Nephron progenitor cell (in vitro differentiated cells): ENCODE data around the gene KDM3A.

Source experiments
- DNase-seq: peaks from one replicate; pipeline ENCODE4 v3.0.0; 2021
- H3K27ac Mint-ChIP-seq: 2 replicates; pipeline ENCODE4 v1.8.0; 2021; ENCODE audit warnings: mild to moderate bottlenecking, moderate library complexity, mixed read lengths
- H3K27me3 Mint-ChIP-seq: 2 replicates; pipeline ENCODE4 v1.8.0; 2021; ENCODE audit warnings: mild to moderate bottlenecking, low read depth, mixed read lengths; ENCODE audit not compliant: poor library complexity
- H3K36me3 Mint-ChIP-seq: 2 replicates; pipeline ENCODE4 v1.8.0; 2021; ENCODE audit warnings: low read depth, mixed read lengths
- H3K4me1 Mint-ChIP-seq: 2 replicates; pipeline ENCODE4 v1.8.0; 2021; ENCODE audit warnings: mixed read lengths
- H3K4me3 Mint-ChIP-seq: 2 replicates; pipeline ENCODE4 v1.8.0; 2021; ENCODE audit warnings: mild to moderate bottlenecking, moderate library complexity, mixed read lengths
- H3K9me3 Mint-ChIP-seq: 2 replicates; pipeline ENCODE4 v1.8.0; 2021; ENCODE audit warnings: mild to moderate bottlenecking, moderate library complexity, mixed read lengths
- TF ChIP-seq, protein P1 (sequence below): fragments of 200-600 bp; sonication (generic); IDR thresholded peaks from 2 replicates; pipeline ENCODE4 v1.5.0; 2021; ENCODE audit warnings: antibody characterized with exemption

KDM3A gene

DNA sequence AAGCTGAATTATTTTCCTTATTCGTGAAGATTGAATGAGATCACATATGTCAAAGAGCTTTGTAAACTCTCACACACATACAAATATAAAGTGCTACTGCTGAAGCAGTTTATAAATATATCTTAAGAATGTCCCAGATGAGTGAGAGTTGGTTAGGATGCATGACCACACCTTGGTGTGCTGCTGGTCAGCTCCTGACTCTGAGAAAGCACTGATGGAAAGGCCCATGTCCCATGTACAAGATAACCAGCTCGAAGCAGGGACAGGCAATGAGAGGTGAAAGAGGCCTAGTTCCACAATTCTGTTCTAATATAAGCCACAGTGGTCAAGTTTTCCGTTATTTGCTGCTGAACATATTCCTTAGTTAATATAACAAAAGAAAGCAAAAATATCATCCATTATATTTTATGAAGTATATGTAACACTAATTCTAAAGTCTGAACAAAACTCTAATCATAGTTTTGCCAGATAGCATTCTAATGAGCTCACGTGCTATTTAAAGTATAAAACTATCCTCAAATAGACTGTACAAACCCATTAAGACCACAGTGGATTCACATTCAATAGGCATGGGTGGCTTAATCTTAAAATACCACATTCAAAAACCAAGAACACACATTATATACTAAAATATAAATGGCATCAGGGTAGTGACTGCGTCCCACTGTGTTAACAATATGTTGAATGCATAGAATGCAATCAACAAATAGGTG is 72.9 kb downstream of the KDM3A start:
- Mint-ChIP-seq H3K27ac (no peak overlapping the region), H3K4me3 (no peak overlapping the region), H3K9me3 (no peaks in the 10 kb centered on the region), H3K27me3 (no peaks in the 10 kb centered on the region), H3K36me3 (peaks cover 16% of the 10 kb centered on the region), H3K4me1 (no peaks in the 10 kb centered on the region)
- TF ChIP-seq, protein P1, sequence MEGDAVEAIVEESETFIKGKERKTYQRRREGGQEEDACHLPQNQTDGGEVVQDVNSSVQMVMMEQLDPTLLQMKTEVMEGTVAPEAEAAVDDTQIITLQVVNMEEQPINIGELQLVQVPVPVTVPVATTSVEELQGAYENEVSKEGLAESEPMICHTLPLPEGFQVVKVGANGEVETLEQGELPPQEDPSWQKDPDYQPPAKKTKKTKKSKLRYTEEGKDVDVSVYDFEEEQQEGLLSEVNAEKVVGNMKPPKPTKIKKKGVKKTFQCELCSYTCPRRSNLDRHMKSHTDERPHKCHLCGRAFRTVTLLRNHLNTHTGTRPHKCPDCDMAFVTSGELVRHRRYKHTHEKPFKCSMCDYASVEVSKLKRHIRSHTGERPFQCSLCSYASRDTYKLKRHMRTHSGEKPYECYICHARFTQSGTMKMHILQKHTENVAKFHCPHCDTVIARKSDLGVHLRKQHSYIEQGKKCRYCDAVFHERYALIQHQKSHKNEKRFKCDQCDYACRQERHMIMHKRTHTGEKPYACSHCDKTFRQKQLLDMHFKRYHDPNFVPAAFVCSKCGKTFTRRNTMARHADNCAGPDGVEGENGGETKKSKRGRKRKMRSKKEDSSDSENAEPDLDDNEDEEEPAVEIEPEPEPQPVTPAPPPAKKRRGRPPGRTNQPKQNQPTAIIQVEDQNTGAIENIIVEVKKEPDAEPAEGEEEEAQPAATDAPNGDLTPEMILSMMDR = no peak
- DNase-seq = no peak

DNA sequence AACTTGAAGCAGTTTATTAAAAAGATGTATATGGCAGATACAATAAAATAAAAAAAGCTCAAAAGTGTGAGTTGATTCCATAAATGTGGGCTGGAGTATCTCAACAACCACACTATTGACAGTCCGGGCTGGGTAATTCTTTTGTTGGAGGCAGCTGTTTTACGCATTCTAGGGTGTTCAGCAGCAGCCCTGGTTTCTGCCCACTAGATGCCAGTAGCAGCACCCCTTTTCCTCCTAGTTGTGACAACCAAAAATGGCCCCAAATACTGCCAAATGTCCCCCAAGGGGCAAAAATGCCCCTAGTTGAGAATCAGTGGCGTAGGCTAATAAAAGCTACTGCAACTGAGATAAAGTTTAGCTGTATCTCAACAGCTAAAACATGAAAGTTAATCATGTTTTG is 77.3 kb downstream of the KDM3A start:
- no peak for DNase-seq
- peaks cover 11% of the 10 kb centered on the region for H3K36me3 Mint-ChIP-seq
- H3K4me3 Mint-ChIP-seq = no peak overlapping the region
- TF ChIP-seq, protein P1 = no peak
- H3K27ac Mint-ChIP-seq = no peak overlapping the region
- no peaks in the 10 kb centered on the region for H3K4me1 Mint-ChIP-seq
- H3K27me3 Mint-ChIP-seq = no peaks in the 10 kb centered on the region
- no peaks in the 10 kb centered on the region for H3K9me3 Mint-ChIP-seq

DNA sequence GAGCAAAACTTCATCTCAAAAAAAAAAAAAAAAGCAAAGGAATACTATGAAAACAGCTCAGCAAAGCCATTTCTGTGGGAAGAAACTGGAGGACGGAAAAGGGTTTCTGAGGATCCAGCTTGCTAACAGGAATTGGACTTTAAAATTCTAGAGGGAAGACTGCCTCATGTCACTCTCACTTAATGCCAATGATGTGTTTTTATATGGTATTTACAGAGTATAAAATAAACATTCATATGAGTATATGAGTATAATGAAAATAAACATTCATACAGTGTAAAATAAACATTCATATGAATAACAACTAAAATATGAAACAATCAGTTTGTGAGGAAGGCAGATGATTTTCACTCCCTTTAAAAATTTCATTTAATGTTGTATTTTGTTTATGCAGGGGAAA is 78.2 kb downstream of the KDM3A start:
- TF ChIP-seq, protein P1 = no peak
- peaks cover 11% of the 10 kb centered on the region for H3K36me3 Mint-ChIP-seq
- no peaks in the 10 kb centered on the region for H3K27me3 Mint-ChIP-seq
- no peaks in the 10 kb centered on the region for H3K4me1 Mint-ChIP-seq
- H3K4me3 Mint-ChIP-seq = no peak overlapping the region
- DNase-seq = no peak
- no peak overlapping the region for H3K27ac Mint-ChIP-seq
- no peaks in the 10 kb centered on the region for H3K9me3 Mint-ChIP-seq

DNA sequence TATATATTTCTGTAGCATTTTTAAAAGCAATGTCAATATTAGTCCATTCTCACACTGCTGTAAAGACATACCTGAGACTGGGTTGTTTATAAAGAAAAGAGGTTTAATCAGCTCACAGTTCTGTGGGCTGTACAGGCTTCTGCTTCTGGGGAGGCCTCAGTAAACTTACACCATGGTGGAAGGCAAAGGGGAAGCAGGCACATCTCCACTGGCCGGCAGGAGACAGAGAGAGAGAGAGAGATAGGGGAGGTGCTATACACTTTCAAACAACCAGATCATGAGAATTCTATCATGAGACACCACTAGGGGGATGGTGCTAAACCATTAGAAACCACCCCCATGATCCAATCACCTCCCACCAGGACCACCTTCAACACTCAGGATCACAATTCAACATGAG is 79.0 kb downstream of the KDM3A start:
- no peaks in the 10 kb centered on the region for H3K9me3 Mint-ChIP-seq

DNA sequence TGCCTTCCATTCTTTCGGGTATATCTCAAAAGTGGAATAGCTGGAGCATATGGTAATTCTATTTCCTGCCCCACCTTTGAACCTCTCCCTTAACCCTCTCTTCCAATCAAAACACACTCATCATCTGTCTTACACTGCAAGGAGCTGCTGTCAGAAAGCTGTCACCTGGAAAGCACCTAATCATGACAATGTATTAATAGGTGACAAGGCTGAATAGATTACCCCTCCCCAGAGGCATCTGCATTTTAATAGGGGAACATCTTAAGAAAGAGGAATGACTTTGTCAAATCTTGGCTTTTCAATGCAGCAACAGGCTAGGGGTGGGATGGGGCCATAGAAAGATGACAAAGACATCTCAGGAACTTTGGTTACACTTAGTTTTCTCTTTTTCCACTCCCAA is 80.8 kb downstream of the KDM3A start:
- H3K9me3 Mint-ChIP-seq = no peaks in the 10 kb centered on the region
- no peak overlapping the region for H3K4me3 Mint-ChIP-seq
- no peak for DNase-seq
- peaks cover 11% of the 10 kb centered on the region for H3K36me3 Mint-ChIP-seq
- H3K27ac Mint-ChIP-seq = no peak overlapping the region
- no peaks in the 10 kb centered on the region for H3K27me3 Mint-ChIP-seq
- no peaks in the 10 kb centered on the region for H3K4me1 Mint-ChIP-seq
- TF ChIP-seq, protein P1 = no peak

More for the DNA sequence above, 79.0 kb downstream of the KDM3A start:
- Mint-ChIP-seq H3K27me3 (no peaks in the 10 kb centered on the region), H3K4me3 (no peak overlapping the region), H3K36me3 (peaks cover 11% of the 10 kb centered on the region), H3K27ac (no peak overlapping the region), H3K4me1 (no peaks in the 10 kb centered on the region)
- TF ChIP-seq, protein P1 = no peak
- no peak for DNase-seq

DNA sequence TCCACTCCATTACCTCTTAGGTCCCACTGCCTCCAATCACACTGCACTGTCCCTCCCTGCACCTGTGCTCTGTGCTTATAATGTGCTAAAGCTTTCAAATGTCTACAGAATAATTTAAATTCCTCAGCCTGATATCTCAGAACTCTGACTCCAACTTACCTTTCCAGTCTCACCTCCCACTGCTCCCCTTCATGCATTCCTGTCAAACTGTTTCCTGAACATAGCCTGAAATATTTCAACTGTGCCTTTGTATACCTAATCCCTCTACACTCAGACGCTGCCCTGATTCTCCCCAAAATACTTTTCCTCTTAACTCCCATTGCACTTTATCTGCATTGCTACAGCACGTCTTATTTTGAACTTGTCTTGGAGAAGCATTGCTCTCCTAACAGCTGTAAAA is 81.5 kb downstream of the KDM3A start:
- no peaks in the 10 kb centered on the region for H3K4me1 Mint-ChIP-seq
- H3K27ac Mint-ChIP-seq = no peak overlapping the region
- DNase-seq = no peak
- TF ChIP-seq, protein P1 = no peak
- H3K36me3 Mint-ChIP-seq = peaks cover 10% of the 10 kb centered on the region
- no peak overlapping the region for H3K4me3 Mint-ChIP-seq
- no peaks in the 10 kb centered on the region for H3K9me3 Mint-ChIP-seq
- H3K27me3 Mint-ChIP-seq = no peaks in the 10 kb centered on the region
